Lower lobe of right lung (tissue), 2 donors: ENCODE results near the gene RASSF3. TPM values are rescaled to one million over a fixed set of nuclear protein-coding genes. Genes with fewer than 3 reads are reported as not detected.
"Not testable (repeated sequence)": the region's sequence is repeated elsewhere in the genome, so short reads cannot be mapped to it uniquely, and the experiment has no call there.

Experiments
- ATAC-seq, 2 donors: fragments of 200-7000 bp; cut with Tn5 transposase; one replicate each; pipeline ENCODE4 v1.9.1; 2020 to 2022; ENCODE audit warnings: mild to moderate bottlenecking in 2 of 2, moderate library complexity in 2 of 2
- DNase-seq: peaks from one replicate; pipeline ENCODE4 v3.0.0-alpha.2; 2020
- H3K27ac ChIP-seq: fragments of 200-600 bp; one replicate; pipeline ENCODE4 v1.8.0; 2022
- H3K27me3 ChIP-seq: fragments of 200-600 bp; one replicate; pipeline ENCODE4 v1.8.0; 2022; ENCODE audit warnings: low read depth
- H3K36me3 ChIP-seq: fragments of 200-600 bp; one replicate; pipeline ENCODE4 v1.8.0; 2022; ENCODE audit warnings: mild to moderate bottlenecking
- H3K4me1 ChIP-seq: fragments of 200-600 bp; one replicate; pipeline ENCODE4 v1.8.0; 2022
- H3K4me3 ChIP-seq: fragments of 200-600 bp; one replicate; pipeline ENCODE4 v1.8.0; 2022; ENCODE audit warnings: mild to moderate bottlenecking
- H3K9me3 ChIP-seq: fragments of 200-600 bp; one replicate; pipeline ENCODE4 v1.8.0; 2022
- CTCF ChIP-seq: fragments of 200-600 bp; IDR thresholded peaks from one replicate; pipeline ENCODE4 v1.8.0; 2022; ENCODE audit warnings: antibody characterized with exemption, mild to moderate bottlenecking
- intact Hi-C: fragments of 100-400 bp; cut with DNase I; formaldehyde crosslinking; loops from one replicate; pipeline ENCODE4 v1.11.0; 2022
- total RNA-seq: library from RNA; stranded (reverse); fragmentation: NEBNext Ultra II Directional; extraction: Animal tissue kit (Norgen Biotek cat#: 25700); gene quantifications from one replicate; pipeline ENCODE4 v1.2.1, GENCODE V29; 2021
- donor health status: DM: no; HTN: yes; CAD: no; lungs with severe emphysema.

RASSF3 gene
- total RNA-seq, 1 donor from 2014 or later, result 82.7 TPM

GRCh38 chr12:64618953-64619590 lies 8.8 kb downstream of the RASSF3 start:
- Histone ChIP-seq H3K36me3 (peaks cover 8% of the 10 kb centered on the region), H3K27me3 (no peaks in the 10 kb centered on the region), H3K4me3 (no peak overlapping the region), H3K4me1 (peaks cover 76% of the 10 kb centered on the region), H3K27ac (no peak overlapping the region), H3K9me3 (no peaks in the 10 kb centered on the region)
- TF ChIP-seq CTCF, result no peak
- intact Hi-C loops, result loop anchor here (10.0 kb wide), 1 partner anchor 54 kb away; no protein-coding TSS in a partner anchor
- ATAC-seq, result peak; percentile 71 to 82
- DNase-seq, result no peak

DNA sequence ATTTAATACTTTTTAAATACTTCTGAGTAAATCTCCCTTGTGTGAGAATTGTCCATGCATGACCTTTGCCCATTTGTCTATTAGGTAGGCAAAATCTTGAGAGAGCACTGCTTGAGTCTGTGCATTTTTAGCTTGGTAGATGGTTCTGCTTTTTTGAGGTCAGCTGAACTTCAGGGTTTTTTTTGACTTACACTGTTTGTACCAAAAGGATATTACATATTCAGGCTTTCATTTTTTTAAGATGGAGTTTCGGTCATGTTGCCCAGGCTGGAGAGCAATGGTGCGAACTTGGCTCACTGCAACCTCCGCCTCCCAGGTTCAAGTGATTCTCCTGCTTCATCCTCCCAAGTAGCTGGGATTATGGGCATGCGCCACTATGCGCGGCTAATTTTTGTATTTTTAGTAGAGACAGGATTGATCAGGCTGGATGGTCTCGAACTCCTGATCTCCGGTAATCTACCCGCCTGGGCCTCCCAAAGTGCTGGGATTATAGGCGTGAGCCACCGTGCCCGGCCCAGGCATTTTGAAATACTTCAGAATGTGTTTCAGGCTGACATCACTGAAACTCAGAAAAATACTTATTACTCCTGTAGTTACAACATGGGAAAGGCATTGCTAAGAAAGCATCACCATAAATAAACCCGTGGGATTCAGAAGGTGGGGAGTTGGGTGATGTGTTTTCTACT lies 11.1 kb downstream of the RASSF3 start:
- DNase-seq, result no peak
- peak in 1 of 2 donors; percentile 45 for ATAC-seq
- H3K4me3 ChIP-seq, result no peak overlapping the region
- H3K9me3 ChIP-seq, result no peaks in the 10 kb centered on the region
- H3K27ac ChIP-seq, result peak overlapping the region; percentile 25
- intact Hi-C loops, result no loop called here
- no peaks in the 10 kb centered on the region for H3K36me3 ChIP-seq
- H3K4me1 ChIP-seq, result peaks cover 83% of the 10 kb centered on the region
- H3K27me3 ChIP-seq, result no peaks in the 10 kb centered on the region
- TF ChIP-seq CTCF, result no peak

- DNase-seq, result no peak
- no peak for TF ChIP-seq CTCF
- Histone ChIP-seq H3K27ac (no peak overlapping the region), H3K36me3 (no peaks in the 10 kb centered on the region), H3K27me3 (no peaks in the 10 kb centered on the region), H3K4me1 (peaks cover 84% of the 10 kb centered on the region), H3K9me3 (no peaks in the 10 kb centered on the region), H3K4me3 (no peak overlapping the region)
- intact Hi-C loops, result no loop called here
- no peak for ATAC-seq
Measured at GRCh38 chr12:64624035-64624434, 13.7 kb downstream of the RASSF3 start.

- TF ChIP-seq CTCF, result no peak
- Histone ChIP-seq H3K27me3 (no peaks in the 10 kb centered on the region), H3K36me3 (no peaks in the 10 kb centered on the region), H3K4me1 (peaks cover 72% of the 10 kb centered on the region), H3K9me3 (no peaks in the 10 kb centered on the region), H3K27ac (peak overlapping the region; percentile 83), H3K4me3 (peak overlapping the region; percentile 39)
- peak; percentile 91 to 93 for ATAC-seq
- intact Hi-C loops, result no loop called here
- DNase-seq, result no peak
Measured at GRCh38 chr12:64625243-64626077, 15.2 kb downstream of the RASSF3 start.

DNA sequence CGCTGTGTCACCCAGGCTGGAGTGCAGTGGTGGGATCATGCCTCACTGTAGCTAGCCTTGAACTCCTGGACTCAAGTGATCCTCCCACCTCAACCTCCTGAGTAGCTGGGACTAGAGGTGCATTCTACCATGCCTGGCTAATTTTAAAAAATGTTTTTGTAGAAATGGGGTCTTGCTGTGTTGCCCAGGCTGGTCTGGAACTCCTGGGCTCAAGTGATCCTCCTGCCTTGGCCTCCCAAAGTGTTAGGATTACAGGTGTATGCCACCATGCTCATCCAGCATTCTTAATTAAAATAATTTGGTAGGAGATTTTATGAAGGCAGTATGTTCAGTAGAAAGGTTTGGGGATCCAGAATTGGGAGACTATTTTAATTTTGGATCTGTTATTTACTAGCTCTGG lies 16.3 kb downstream of the RASSF3 start:
- Histone ChIP-seq H3K27ac (peak overlapping the region; percentile 83), H3K4me1 (peaks cover 61% of the 10 kb centered on the region)
- H3K9me3 ChIP-seq, H3K36me3 ChIP-seq, intact Hi-C loops, H3K4me3 ChIP-seq, H3K27me3 ChIP-seq, DNase-seq, ATAC-seq: not testable (repeated sequence)
